DMS79 (cell line): ENCODE results near the gene CCL26.

Experiments used
- DNase-seq: peaks from one replicate; lab custom pipeline; 2025; lab: John Stamatoyannopoulos, UW

Gene CCL26, protein sequence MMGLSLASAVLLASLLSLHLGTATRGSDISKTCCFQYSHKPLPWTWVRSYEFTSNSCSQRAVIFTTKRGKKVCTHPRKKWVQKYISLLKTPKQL

GRCh38 chr7:75772081-75773077, at the start of gene CCL26:
TSS of gene CCL26 (minus strand) at chr7:75772211. CDS start at chr7:75772176, 35 bp downstream.
- DNase-seq = no peak

DNA sequence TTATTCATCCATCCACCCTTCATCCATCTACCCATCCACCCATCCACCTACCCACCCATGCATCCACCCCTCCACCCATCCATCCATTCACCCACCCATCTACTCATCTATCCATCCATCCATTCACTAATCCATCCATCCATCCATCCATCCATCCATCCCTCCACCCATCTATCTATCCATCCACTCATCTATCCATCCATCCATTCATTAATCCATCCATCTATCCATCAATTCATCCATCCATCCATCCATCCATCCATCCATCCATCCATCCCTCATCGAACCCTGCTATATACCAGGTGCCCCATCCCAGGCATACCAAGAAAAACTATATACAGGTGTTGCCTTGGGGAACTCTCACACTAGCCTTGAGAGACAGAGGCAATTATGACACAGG, 48.7 kb upstream of the CCL26 start:
- no peak for DNase-seq

DNA sequence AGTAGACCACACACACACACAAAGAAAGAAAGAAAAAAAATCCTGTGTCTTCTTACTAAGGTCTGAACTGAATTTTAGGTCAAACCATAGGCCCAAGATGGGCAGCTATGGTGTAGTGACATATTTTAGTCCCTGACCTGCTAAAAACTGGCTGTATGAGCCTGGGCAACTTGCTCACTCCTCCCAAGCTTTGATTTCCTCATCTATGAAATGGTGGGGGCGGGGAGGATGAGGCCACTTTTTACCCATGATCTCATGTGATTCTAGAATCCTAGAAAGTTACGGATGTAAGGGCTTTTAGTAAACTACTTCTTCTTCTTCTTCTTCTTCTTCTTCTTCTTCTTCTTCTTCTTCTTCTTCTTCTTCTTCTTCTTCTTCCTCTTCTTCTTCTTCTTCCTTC, 47.7 kb upstream of the CCL26 start:
- DNase-seq = no peak

DNA sequence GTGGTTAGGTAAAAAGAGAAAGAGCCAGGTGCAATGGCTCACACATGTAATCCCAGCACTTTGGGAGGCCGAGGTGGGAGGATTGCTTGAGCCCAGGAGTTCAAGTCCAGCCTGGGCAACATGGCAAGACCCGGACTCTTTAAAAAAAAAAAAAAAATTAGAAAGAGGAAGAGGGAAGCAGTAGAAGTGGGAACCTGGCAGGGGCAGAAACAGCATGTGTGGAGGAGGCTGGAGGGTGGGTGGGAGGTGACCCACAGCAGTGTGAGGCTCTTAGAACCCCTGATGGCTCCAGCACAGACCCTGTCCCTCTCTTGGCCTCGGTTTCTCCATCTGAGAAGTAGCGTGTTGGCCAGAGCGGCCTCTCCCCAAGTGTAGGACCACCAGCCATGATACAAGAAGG, 46.5 kb upstream of the CCL26 start:
- DNase-seq = no peak

GRCh38 chr7:75817116-75817515, 45.1 kb upstream of the CCL26 start:
- DNase-seq = no peak

GRCh38 chr7:75815418-75816064, 43.5 kb upstream of the CCL26 start:
- DNase-seq = no peak

DNA sequence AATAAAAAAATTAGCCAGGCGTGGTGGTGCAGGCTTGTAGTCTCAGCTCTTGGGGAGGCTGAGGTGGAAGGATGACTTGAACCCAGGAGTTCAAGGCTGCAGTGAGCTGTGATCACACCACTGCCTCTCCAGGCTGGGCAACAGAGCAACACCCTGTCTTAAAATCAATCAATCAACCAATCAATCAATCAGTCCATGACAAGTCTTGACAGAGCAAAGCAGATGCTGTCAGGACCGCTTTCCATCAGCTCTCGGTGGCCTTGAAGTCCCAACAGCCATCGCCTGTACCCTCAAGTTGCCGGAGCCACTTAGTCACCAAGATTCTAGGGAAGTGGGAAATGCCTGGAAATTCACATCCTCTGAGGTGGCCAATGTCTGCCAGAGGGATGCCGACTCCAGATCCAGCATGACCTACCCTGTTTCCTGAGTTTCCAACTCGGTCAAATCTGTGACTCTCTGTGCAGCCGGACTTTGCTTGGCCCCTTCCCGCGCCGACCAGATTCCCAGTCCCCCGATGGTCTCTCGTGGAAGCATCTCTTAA, 42.5 kb upstream of the CCL26 start:
- DNase-seq = no peak

DNA sequence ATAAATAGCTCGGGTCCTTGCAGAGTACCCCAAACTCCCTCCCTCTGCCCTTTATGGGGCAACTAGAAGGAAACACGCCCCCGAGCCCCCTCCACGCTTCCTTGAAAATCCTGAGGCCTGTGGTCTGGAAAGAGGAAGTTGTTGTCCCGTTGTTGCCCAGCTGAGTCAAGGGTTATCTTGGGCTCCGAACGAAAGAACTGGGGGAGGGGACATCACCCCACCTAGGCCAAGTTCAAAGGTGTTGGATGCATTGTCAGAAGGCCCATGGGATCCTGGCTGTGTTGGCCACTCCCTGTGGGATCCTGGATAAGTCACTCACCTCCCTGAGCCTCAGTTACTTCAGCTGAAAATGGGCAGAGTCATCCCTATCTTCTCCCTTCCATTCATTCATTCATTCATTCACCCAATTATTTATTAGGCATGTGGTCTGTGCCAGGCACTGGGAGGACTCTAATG, 41.8 kb upstream of the CCL26 start, which contains the start of gene CCL24:
CCL24 (minus strand) TSS at position 26 of the 456 bp plus-strand sequence. CDS start 91 bp downstream, outside the sequence.
- no peak for DNase-seq

GRCh38 chr7:75813084-75813483, 41.1 kb upstream of the CCL26 start:
- DNase-seq = no peak

GRCh38 chr7:75811894-75812678, 40.1 kb upstream of the CCL26 start:
- DNase-seq = no peak

DNA sequence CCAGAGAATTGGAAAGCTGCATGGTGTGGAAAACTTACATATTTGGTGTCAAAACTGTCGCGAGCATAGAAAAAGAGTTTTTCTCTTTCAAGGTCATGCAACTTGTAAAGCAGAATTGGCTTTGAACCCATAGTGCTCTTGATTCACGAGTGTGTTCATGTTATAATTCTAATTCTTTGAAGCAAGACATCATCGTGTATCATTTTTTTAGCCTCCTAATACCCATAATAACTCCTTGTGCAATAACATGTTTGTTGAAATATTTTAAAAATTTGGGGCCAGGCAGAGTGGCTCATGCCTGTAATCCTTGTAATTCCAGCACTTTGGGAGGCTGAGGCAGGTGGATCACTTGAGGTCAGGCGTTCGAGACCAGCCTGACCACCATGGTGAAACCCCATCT, 37.4 kb upstream of the CCL26 start:
- DNase-seq = no peak

GRCh38 chr7:75808106-75808505, 36.1 kb upstream of the CCL26 start:
- no peak for DNase-seq

DNA sequence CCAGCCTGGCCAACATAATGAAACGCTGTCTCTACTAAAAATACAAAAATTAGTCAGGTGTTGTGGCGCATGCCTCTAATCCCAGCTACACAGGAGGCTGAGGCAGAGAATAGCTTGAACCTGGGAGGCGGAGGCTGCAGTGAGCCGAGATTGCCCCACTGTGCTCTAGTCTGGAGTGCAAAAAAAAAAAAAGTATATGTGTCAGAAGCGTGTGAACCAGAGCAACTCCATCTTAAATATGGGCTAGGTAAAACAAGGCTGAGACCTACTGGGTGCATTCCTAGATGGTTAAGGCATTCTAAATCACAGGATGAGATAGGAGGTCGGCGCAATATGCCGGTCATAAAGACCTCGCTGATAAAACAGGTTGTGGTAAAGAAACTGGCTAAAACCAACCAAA, 35.4 kb upstream of the CCL26 start:
- DNase-seq = no peak

DNA sequence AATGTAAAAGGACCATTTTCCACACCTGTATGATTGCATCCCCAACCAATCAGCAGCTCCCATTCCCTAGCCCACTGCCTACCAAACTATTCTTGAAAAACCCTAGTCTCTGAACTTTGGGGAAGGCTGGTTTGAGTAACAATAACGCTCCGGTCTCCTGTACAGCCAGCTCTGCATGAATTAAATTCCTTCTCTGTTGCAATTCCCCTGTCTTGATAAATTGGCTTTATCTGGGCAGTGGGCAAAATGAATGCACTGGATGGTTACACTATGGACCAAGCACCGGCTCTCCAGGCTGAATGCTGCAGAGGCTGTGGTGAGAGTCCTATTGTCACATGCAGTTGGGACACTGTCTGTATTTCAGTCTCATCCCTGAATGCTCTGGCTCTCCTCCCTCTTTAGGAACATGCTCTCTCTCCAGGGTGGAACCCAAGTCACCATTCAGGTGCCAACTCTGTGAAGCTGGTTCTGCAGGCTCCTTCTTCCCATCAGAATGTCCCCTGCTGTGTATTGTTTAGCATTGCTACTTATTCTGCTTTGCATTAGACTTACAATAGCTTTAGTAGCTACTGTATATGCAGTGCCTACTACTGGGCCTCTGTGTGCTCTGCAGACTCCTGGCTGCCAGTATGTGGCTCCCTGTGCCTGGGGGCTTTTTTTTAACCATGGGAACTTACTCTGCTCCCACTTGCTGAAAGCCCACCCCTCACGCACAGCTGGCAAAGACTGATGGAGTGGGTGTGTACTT, 34.7 kb upstream of the CCL26 start:
- DNase-seq = no peak

DNA sequence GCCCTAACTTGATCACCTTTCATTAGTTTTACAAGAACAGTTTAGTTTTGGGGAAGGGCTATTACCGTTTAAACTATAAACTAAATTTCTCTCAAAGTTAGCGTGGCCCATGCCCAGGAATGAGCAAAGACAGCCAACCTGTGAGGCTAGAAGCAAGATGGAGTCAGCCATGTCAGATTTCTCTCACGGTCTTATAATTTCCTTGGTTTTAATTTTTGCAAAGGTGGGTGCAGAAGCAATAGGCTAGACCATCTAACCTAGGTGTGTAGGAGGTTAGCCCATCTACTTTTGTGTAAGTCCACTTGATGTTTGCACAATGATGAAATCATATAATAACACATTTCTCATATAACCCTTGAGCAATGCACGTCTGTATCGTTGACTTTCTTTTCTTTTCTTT, 32.7 kb upstream of the CCL26 start:
- no peak for DNase-seq

- no peak for DNase-seq
These were observed 32.0 kb upstream of the CCL26 start for GRCh38 chr7:75804004-75804403.

GRCh38 chr7:75802552-75802821, 30.5 kb upstream of the CCL26 start:
- no peak for DNase-seq

- DNase-seq = no peak
These were observed 26.8 kb upstream of the CCL26 start for GRCh38 chr7:75798770-75799169.

DNA sequence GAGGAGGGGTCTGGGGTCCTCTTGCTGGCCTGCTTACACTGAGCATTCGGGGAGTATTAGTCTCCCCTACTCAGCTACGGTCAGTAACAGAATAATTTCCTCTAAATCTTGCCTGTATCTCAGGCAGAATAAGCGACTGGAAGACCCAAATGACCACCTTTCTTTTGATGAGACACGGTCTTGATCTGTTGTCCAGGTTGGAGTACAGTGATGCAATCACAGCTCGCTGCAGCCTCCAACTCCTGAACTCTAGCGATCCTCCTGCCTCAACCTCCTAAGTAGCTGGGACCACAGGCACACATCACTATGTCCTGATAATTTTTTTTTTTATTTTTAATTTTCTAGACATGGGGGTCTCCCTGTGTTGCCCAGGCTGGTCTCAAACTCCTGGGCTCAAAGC, 24.4 kb upstream of the CCL26 start:
- DNase-seq = no peak

DNA sequence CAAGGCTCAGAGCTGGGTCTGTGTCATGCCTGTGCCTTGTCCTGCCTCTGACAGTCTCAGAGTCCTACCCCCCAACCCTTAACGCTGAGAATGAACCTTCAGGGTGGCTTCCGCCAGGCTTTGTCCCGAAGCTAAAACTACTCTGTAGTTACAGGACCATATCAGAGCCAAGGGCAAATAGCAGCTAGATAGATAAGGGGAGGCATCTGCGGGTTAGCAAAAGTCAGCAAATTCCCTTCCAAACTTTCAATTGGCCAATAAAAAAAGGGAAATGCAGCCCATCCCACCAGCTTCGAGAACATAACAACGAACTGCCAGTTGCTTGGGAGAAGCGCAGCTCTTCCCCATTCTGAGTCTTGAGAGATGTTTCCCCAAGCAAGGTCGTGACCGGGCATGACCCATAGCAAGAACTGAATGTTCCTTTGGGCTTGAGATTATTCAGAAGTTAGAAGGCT, 23.8 kb upstream of the CCL26 start:
- no peak for DNase-seq

GRCh38 chr7:75793676-75794075, 21.7 kb upstream of the CCL26 start:
- DNase-seq = no peak
